A673 (cell line): ENCODE data around the gene SETD1A.

Experiments used
- CTCF ChIP-seq: fragments of 300-800, 200-600 bp; sonication (generic); conservative IDR thresholded peaks from 2 replicates; pipeline ENCODE4 v1.5.1; 2017; ENCODE audit warnings: low read depth, mild to moderate bottlenecking, antibody characterized with exemption, low read length, moderate library complexity, mixed read lengths
- EZH2 ChIP-seq: fragments of 200-600 bp; sonication (generic); IDR thresholded peaks from 2 replicates; pipeline ENCODE4 v1.6.1; 2017; ENCODE audit warnings: borderline replicate concordance, low read depth, mild to moderate bottlenecking, mixed read lengths, antibody characterized with exemption, low read length; ENCODE audit not compliant: poor library complexity, severe bottlenecking

GRCh38 chr16:30980023-30980371, 22.4 kb downstream of the SETD1A start:
- TF ChIP-seq CTCF, result no peak
- no peak for TF ChIP-seq EZH2
